Measurements from ENCODE around the gene DVL1. TPM values are rescaled to one million over a fixed set of nuclear protein-coding genes. Genes with fewer than 3 reads are reported as not detected.

The DVL1 gene
- total RNA-seq, 4 donors from 2014 or later = 84.4 to 174 (median 88.9) TPM

DNA sequence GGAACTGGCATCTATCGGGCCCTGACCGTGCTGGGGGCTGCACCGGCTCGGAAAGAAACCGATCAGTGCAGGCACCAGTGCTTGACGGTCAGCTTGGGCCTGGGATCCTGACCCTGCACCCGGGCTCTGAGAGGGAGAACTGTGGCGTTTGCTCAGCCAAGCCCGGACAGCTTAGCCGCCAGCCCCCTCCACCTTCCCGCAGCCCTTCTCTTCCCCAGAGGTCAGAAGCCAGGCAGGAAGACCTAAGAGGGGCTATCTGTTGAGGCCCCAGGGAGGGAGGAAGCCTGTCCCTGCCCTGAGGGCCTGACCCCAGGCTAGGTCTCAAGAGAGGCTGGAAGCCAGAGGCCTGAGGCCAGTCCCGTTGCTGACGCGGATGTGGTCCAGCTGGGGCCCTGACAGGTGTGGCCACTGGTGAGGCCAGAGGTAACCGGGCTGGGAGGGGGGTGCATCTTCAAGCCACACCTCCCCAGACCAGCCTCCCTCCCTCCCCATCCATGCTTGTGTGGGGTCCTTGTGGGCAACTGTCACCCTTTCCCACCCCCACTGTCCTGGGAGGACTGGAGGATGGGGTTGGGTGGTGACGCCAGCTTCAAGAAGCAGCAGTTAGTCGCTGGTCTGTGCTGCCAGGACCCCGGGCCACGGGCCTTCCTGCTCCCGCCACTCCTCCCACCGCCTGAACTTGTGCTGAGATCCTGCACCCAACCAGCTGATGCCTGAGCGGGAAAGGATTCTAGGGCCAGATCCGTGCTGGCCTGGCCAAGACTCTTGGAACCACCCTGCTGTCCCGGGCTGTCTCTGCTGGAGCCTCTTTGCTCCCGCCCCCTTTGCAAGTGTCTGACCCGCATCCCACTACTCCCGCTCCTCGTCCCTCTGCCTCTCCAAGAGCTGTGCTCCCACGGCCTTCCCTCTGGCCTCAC is 2.6 kb upstream of the DVL1 start:
- Histone ChIP-seq H3K27me3 (peaks cover 40% of the 10 kb centered on the region), H3K27ac (peak overlapping the region in 3 of 4 donors; percentile 56 to 79 (median 72)), H3K36me3 (peaks cover 0 to 18% of the 10 kb centered on the region in 2 donors), H3K4me3 (peak overlapping the region in 1 of 2 donors; percentile 12), H3K4me1 (peaks cover 0 to 76% (median 48%) of the 10 kb centered on the region in 3 donors), H3K9me3 (no peaks in the 10 kb centered on the region)
- TF ChIP-seq EP300 (IDR thresholded peaks at IDR 0.05) (no peak), POLR2A (IDR thresholded peaks at IDR 0.05) (no peak), POLR2AphosphoS5 (IDR thresholded peaks at IDR 0.05) (no peak)
- TF ChIP-seq, protein P1, sequence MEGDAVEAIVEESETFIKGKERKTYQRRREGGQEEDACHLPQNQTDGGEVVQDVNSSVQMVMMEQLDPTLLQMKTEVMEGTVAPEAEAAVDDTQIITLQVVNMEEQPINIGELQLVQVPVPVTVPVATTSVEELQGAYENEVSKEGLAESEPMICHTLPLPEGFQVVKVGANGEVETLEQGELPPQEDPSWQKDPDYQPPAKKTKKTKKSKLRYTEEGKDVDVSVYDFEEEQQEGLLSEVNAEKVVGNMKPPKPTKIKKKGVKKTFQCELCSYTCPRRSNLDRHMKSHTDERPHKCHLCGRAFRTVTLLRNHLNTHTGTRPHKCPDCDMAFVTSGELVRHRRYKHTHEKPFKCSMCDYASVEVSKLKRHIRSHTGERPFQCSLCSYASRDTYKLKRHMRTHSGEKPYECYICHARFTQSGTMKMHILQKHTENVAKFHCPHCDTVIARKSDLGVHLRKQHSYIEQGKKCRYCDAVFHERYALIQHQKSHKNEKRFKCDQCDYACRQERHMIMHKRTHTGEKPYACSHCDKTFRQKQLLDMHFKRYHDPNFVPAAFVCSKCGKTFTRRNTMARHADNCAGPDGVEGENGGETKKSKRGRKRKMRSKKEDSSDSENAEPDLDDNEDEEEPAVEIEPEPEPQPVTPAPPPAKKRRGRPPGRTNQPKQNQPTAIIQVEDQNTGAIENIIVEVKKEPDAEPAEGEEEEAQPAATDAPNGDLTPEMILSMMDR (IDR thresholded peaks at IDR 0.05) = no peak
- 43% methylated on average over 11 of the region's 29 CpGs; no CpG with 5 or more reads in 1 of the 2 donors for WGBS, 2 donors (ENCODE audit: low coverage in 1 of 2)
- ATAC-seq = peak; percentile 42

GRCh38 chr1:1348420-1349255 is 580 bp downstream of the DVL1 start:
- ATAC-seq = peak; percentile 57
- Histone ChIP-seq H3K27ac (peak overlapping the region in 3 of 4 donors; percentile 81 to 94 (median 91)), H3K4me3 (peak overlapping the region; percentile 46 to 88), H3K9me3 (no peaks in the 10 kb centered on the region), H3K4me1 (peaks cover 0 to 76% (median 52%) of the 10 kb centered on the region in 3 donors), H3K27me3 (peaks cover 8% of the 10 kb centered on the region), H3K36me3 (peaks cover 0 to 8% of the 10 kb centered on the region in 2 donors)
- TF ChIP-seq POLR2A (IDR thresholded peaks at IDR 0.05) = no peak
- TF ChIP-seq, protein P1 (IDR thresholded peaks at IDR 0.05) = peak in 1 of 4 experiments; percentile 4
- no peak for TF ChIP-seq POLR2AphosphoS5 (IDR thresholded peaks at IDR 0.05)
- TF ChIP-seq EP300 (IDR thresholded peaks at IDR 0.05) = no peak
- WGBS, 2 donors (ENCODE audit: low coverage in 1 of 2) = no CpG with 5 or more reads among the region's 109 CpGs

- H3K27me3 ChIP-seq = peaks cover under 1% of the 10 kb centered on the region
- TF ChIP-seq POLR2AphosphoS5 (IDR thresholded peaks at IDR 0.05) = no peak
- TF ChIP-seq, protein P1 (IDR thresholded peaks at IDR 0.05) = no peak
- no peak for TF ChIP-seq POLR2A (IDR thresholded peaks at IDR 0.05)
- TF ChIP-seq EP300 (IDR thresholded peaks at IDR 0.05) = no peak
- peak overlapping the region in 3 of 4 donors; percentile 81 to 94 (median 91) for H3K27ac ChIP-seq
- WGBS, 2 donors (ENCODE audit: low coverage in 1 of 2) = 20% methylated on average over 1 of the region's 26 CpGs; no CpG with 5 or more reads in 1 of the 2 donors
- no peaks in the 10 kb centered on the region for H3K36me3 ChIP-seq
- no peak for ATAC-seq
- H3K4me3 ChIP-seq = peak overlapping the region; percentile 46 to 88
- peaks cover 0 to 71% (median 44%) of the 10 kb centered on the region in 3 donors for H3K4me1 ChIP-seq
- no peaks in the 10 kb centered on the region for H3K9me3 ChIP-seq
Measured at GRCh38 chr1:1347663-1348419, 1.4 kb downstream of the DVL1 start.

- Histone ChIP-seq H3K4me3 (peak overlapping the region in 1 of 2 donors; percentile 88), H3K4me1 (peaks cover 0 to 64% (median 37%) of the 10 kb centered on the region in 3 donors)
- ATAC-seq = no peak
Measured at GRCh38 chr1:1347026-1347595, 2.1 kb downstream of the DVL1 start.

More at GRCh38 chr1:1347026-1347595, 2.1 kb downstream of the DVL1 start:
- 67% methylated on average over 1 of the region's 10 CpGs; no CpG with 5 or more reads in 1 of the 2 donors for whole genome bisulfite sequencing, 2 donors (ENCODE audit: low coverage in 1 of 2)
- no peak for TF ChIP-seq POLR2A (IDR thresholded peaks at IDR 0.05)
- TF ChIP-seq EP300 (IDR thresholded peaks at IDR 0.05) = no peak
- no peak for TF ChIP-seq POLR2AphosphoS5 (IDR thresholded peaks at IDR 0.05)
- peaks cover 0 to 5% of the 10 kb centered on the region in 2 donors for H3K36me3 ChIP-seq
- H3K9me3 ChIP-seq = no peaks in the 10 kb centered on the region
- H3K27ac ChIP-seq = peak overlapping the region in 2 of 4 donors; percentile 81 to 91
- H3K27me3 ChIP-seq = no peaks in the 10 kb centered on the region
